Sigmoid colon (tissue), 7 donors: ENCODE results near the gene CACNA1E. TPM values are rescaled to one million over a fixed set of nuclear protein-coding genes. Genes with fewer than 3 reads are reported as not detected.

Experiments used
- DNase-seq: peaks from one replicate; pipeline ENCODE4 v3.0.0-alpha.2; 2019
- H3K27ac ChIP-seq, 4 donors: fragments of 200-600 bp; sonication (generic); one replicate each; pipeline ENCODE4 v1.5.1; 2016 to 2019; ENCODE audit warnings: mild to moderate bottlenecking in 1 of 4
- H3K27me3 ChIP-seq, 3 donors: fragments of 200-600 bp; sonication (generic); one replicate each; pipeline ENCODE4 v1.5.1; 2019; ENCODE audit warnings: mild to moderate bottlenecking in 1 of 3
- H3K36me3 ChIP-seq, 4 donors: fragments of 200-600 bp; sonication (generic); one replicate each; pipeline ENCODE4 v1.5.1; 2016 to 2019
- H3K4me1 ChIP-seq, 4 donors: fragments of 200-600 bp; sonication (generic); one replicate each; pipeline ENCODE4 v1.5.1; 2017 to 2019
- H3K4me3 ChIP-seq, 4 donors: fragments of 200-600 bp; sonication (generic); one replicate each; pipeline ENCODE4 v1.5.1; 2017 to 2019; ENCODE audit warnings: mild to moderate bottlenecking in 2 of 4, moderate library complexity in 1 of 4
- H3K9me3 ChIP-seq, 4 donors: fragments of 200-600 bp in 3 of 4; sonication (generic) in 3 of 4; one replicate each; pipeline versions ENCODE4 v1.5.1 to v1.6.1; 2013 to 2019
- CTCF ChIP-seq, 4 experiments: fragments of 450-650 bp in 3 of 4; fragments of 200-600 bp in 1 of 4; IDR thresholded peaks; one replicate each; pipeline ENCODE4 v1.5.1; 2016 to 2019; ENCODE audit warnings: antibody characterized with exemption in 4 of 4, mild to moderate bottlenecking in 3 of 4, moderate library complexity in 2 of 4
- EP300 ChIP-seq, 4 donors: sonication (generic); formaldehyde crosslinking; IDR thresholded peaks; one replicate each; pipeline ENCODE4 v1.6.1; 2017; ENCODE audit warnings: antibody characterized with exemption in 4 of 4
- POLR2A ChIP-seq, 2 donors: fragments of 450-650 bp; IDR thresholded peaks; one replicate each; pipeline ENCODE4 v1.6.1; 2016; ENCODE audit warnings: antibody characterized with exemption in 2 of 2, mild to moderate bottlenecking in 2 of 2, moderate library complexity in 2 of 2
- POLR2AphosphoS5 ChIP-seq, 4 donors: sonication (generic); formaldehyde crosslinking; IDR thresholded peaks; one replicate each; pipeline ENCODE4 v1.6.1; 2017; ENCODE audit warnings: antibody characterized with exemption in 4 of 4
- WGBS, 2 donors: extraction: QIAGEN DNeasy Blood & Tissue Kit; methylation state at CpG; one replicate each; pipeline ENCODE4 v1.1.7; 2013; 5-methylcytosine and 5-hydroxymethylcytosine counted together
- intact Hi-C: fragments of 100-400 bp; cut with DNase I; formaldehyde crosslinking; loops from one replicate; pipeline ENCODE4 v1.15.1; 2023
- polyA plus RNA-seq, 3 donors: library from polyadenylated mRNA; stranded (reverse); fragments of 200-250 nt; gene quantifications; one replicate each; pipeline ENCODE4 v1.2.3, GENCODE V29; 2013
- total RNA-seq, 4 donors: library from RNA; depleted of rRNA; stranded (reverse); fragments of >200 nt; gene quantifications; one replicate each; pipeline ENCODE4 v1.1.0, GENCODE V29; 2016
- donor health status: healthy with polysubstance abuse.
- donor health status: Bipolar disorder and iron deficiency.
- donor health status: healthy.

Gene CACNA1E
- total and polyA plus RNA-seq, 7 donors, result 0.16 to 1.1 (median 0.36) TPM; not detected in 2

- no peak overlapping the region for H3K4me3 ChIP-seq
- H3K36me3 ChIP-seq, result no peaks in the 10 kb centered on the region
- H3K9me3 ChIP-seq, result no peaks in the 10 kb centered on the region
- no peak overlapping the region for H3K27ac ChIP-seq
- no peaks in the 10 kb centered on the region for H3K27me3 ChIP-seq
- H3K4me1 ChIP-seq, result no peaks in the 10 kb centered on the region
- intact Hi-C loops, result no loop called here
- TF ChIP-seq POLR2AphosphoS5 (IDR thresholded peaks at IDR 0.05) (no peak), POLR2A (IDR thresholded peaks at IDR 0.05) (no peak), CTCF (IDR thresholded peaks at IDR 0.05) (no peak)
- 66 to 76% methylated on average over 3 of the region's 3 CpGs for WGBS, 2 donors
- no peak for DNase-seq
Measured at GRCh38 chr1:181794332-181794731, 311.0 kb downstream of the CACNA1E start.

GRCh38 chr1:181798191-181798926 is 315.0 kb downstream of the CACNA1E start:
- Histone ChIP-seq H3K4me1 (no peaks in the 10 kb centered on the region), H3K36me3 (no peaks in the 10 kb centered on the region), H3K9me3 (no peaks in the 10 kb centered on the region), H3K27ac (no peak overlapping the region), H3K27me3 (no peaks in the 10 kb centered on the region), H3K4me3 (no peak overlapping the region)
- WGBS, 2 donors, result 91 to 93% methylated on average over 32 of the region's 32 CpGs
- intact Hi-C loops, result no loop called here
- no peak for TF ChIP-seq POLR2AphosphoS5 (IDR thresholded peaks at IDR 0.05)
- no peak for TF ChIP-seq POLR2A (IDR thresholded peaks at IDR 0.05)
- TF ChIP-seq CTCF (IDR thresholded peaks at IDR 0.05), result no peak
- TF ChIP-seq EP300 (IDR thresholded peaks at IDR 0.05), result no peak
- DNase-seq, result no peak

- Histone ChIP-seq H3K27ac (no peak overlapping the region), H3K27me3 (no peaks in the 10 kb centered on the region), H3K36me3 (no peaks in the 10 kb centered on the region), H3K9me3 (no peaks in the 10 kb centered on the region), H3K4me3 (no peak overlapping the region), H3K4me1 (no peaks in the 10 kb centered on the region)
- intact Hi-C loops, result no loop called here
- WGBS, 2 donors, result 9 to 71% methylated on average over 1 of the region's 1 CpG
- no peak for DNase-seq
- no peak for TF ChIP-seq EP300 (IDR thresholded peaks at IDR 0.05)
- TF ChIP-seq POLR2A (IDR thresholded peaks at IDR 0.05), result no peak
- no peak for TF ChIP-seq CTCF (IDR thresholded peaks at IDR 0.05)
- TF ChIP-seq POLR2AphosphoS5 (IDR thresholded peaks at IDR 0.05), result no peak
Measured at GRCh38 chr1:181801617-181802016, 318.3 kb downstream of the CACNA1E start.

GRCh38 chr1:181802466-181802865 is 319.1 kb downstream of the CACNA1E start:
- no peaks in the 10 kb centered on the region for H3K27me3 ChIP-seq
- intact Hi-C loops, result no loop called here
- no peak overlapping the region for H3K27ac ChIP-seq
- TF ChIP-seq POLR2A (IDR thresholded peaks at IDR 0.05) (no peak), CTCF (IDR thresholded peaks at IDR 0.05) (no peak)
- H3K4me3 ChIP-seq, result no peak overlapping the region
- WGBS, 2 donors, result 75 to 90% methylated on average over 3 of the region's 3 CpGs
- no peaks in the 10 kb centered on the region for H3K4me1 ChIP-seq
- no peaks in the 10 kb centered on the region for H3K36me3 ChIP-seq
- DNase-seq, result no peak
- no peaks in the 10 kb centered on the region for H3K9me3 ChIP-seq

- no peak for DNase-seq
- no peak for TF ChIP-seq CTCF (IDR thresholded peaks at IDR 0.05)
- TF ChIP-seq EP300 (IDR thresholded peaks at IDR 0.05), result no peak
- TF ChIP-seq POLR2A (IDR thresholded peaks at IDR 0.05), result no peak
- TF ChIP-seq POLR2AphosphoS5 (IDR thresholded peaks at IDR 0.05), result no peak
- no peak overlapping the region for H3K27ac ChIP-seq
- H3K36me3 ChIP-seq, result no peaks in the 10 kb centered on the region
- H3K4me1 ChIP-seq, result no peaks in the 10 kb centered on the region
- intact Hi-C loops, result no loop called here
- H3K9me3 ChIP-seq, result no peaks in the 10 kb centered on the region
- H3K4me3 ChIP-seq, result no peak overlapping the region
- no peaks in the 10 kb centered on the region for H3K27me3 ChIP-seq
- 36 to 74% methylated on average over 3 of the region's 3 CpGs for WGBS, 2 donors
Measured at GRCh38 chr1:181803421-181803820, 320.1 kb downstream of the CACNA1E start.
